PC-3 (cell line): Measurements from ENCODE around the gene FTO.

ENCODE experiments used
- EZH2 ChIP-seq: fragments of 300-600 bp; sonication (generic); IDR thresholded peaks from one replicate; pipeline ENCODE4 v1.6.1; 2017; ENCODE audit warnings: antibody characterized with exemption, mild to moderate bottlenecking, low read length; ENCODE audit not compliant: unreplicated experiment
- TF ChIP-seq, protein P1 (sequence below): fragments of 300-600 bp; sonication (generic); conservative IDR thresholded peaks from 2 replicates; pipeline ENCODE4 v1.5.1; 2017; ENCODE audit warnings: antibody characterized with exemption, low read depth, mild to moderate bottlenecking, low read length

DNA sequence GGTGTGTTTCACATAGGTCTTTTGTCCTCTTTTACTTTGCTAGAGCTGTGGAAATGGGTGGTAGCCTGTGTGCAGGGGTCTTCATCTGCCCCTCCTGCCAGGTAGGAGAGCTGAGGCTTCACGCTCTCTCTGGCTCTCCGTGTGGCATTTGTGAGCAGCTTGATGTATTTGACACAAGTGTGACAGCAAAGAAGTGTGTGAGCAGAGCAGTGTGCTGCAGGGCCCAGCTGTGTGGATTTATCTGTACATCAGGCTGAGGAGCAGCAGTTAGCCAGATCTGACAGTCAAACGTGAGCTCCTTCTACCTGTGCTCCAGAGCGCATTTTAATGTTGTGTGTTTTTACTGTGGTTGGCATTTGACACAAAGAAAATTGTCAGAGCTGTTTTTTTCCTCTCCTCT, 101.8 kb downstream of the FTO start:
- no peak for TF ChIP-seq EZH2
- TF ChIP-seq, protein P1, sequence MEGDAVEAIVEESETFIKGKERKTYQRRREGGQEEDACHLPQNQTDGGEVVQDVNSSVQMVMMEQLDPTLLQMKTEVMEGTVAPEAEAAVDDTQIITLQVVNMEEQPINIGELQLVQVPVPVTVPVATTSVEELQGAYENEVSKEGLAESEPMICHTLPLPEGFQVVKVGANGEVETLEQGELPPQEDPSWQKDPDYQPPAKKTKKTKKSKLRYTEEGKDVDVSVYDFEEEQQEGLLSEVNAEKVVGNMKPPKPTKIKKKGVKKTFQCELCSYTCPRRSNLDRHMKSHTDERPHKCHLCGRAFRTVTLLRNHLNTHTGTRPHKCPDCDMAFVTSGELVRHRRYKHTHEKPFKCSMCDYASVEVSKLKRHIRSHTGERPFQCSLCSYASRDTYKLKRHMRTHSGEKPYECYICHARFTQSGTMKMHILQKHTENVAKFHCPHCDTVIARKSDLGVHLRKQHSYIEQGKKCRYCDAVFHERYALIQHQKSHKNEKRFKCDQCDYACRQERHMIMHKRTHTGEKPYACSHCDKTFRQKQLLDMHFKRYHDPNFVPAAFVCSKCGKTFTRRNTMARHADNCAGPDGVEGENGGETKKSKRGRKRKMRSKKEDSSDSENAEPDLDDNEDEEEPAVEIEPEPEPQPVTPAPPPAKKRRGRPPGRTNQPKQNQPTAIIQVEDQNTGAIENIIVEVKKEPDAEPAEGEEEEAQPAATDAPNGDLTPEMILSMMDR: no peak
